Measurements from ENCODE around the gene IFNE. TPM values are rescaled to one million over a fixed set of nuclear protein-coding genes. Genes with fewer than 3 reads are reported as not detected.

IFNE gene
- total RNA-seq, 1 experiment from 2014 or later, result 3.5 TPM

- Histone ChIP-seq H3K4me2 (no peak overlapping the region), H3F3A (ENCODE audit: insufficient read depth, low read depth) (no peaks in the 10 kb centered on the region), H4K20me1 (ENCODE audit: insufficient read depth) (no peaks in the 10 kb centered on the region), H3K4me1 (replicated peaks; ENCODE audit: insufficient read depth) (no peaks in the 10 kb centered on the region), H3K27ac (no peak overlapping the region), H3K9me2 (ENCODE audit: insufficient read depth) (no peaks in the 10 kb centered on the region), H3K79me2 (ENCODE audit: low read depth) (no peaks in the 10 kb centered on the region), H3K36me3 (ENCODE audit: low read depth) (no peaks in the 10 kb centered on the region), H3K27me3 (ENCODE audit: insufficient read depth, low read depth) (no peaks in the 10 kb centered on the region), H3K9me3 (ENCODE audit: insufficient read depth, low read depth) (no peaks in the 10 kb centered on the region), H2AFZ (no peak overlapping the region), H3K4me3 (no peak overlapping the region)
- ChIA-PET POLR2A (ENCODE audit: unreplicated experiment) (interaction anchor here (0.9 kb wide), 1 partner anchor 140 kb away, joined by 6 read pairs; no protein-coding TSS in a partner anchor), CTCF (interaction anchor here (0.6 to 1.1 kb wide), 4 partner anchors 32 to 354 kb away, joined by 3 to 4 read pairs (median 3); no protein-coding TSS in a partner anchor)
- intact Hi-C loops (cut with micrococcal nuclease; ENCODE audit: unreplicated experiment), result loop anchor here (1.0 kb wide), 1 partner anchor 355 kb away; no protein-coding TSS in a partner anchor
- BruUV-seq (replicated peaks), result no TSS peak
- DNase-seq, result peak in 1 of 2 experiments; percentile 26
- TF ChIP-seq CTCF (conservative IDR thresholded peaks at IDR 0.05) (peak; percentile 66), EZH2 (IDR thresholded peaks at IDR 0.05; ENCODE audit: low read depth) (no peak)
Measured at GRCh38 chr9:21434202-21435014, 47.7 kb downstream of the IFNE start.

GRCh38 chr9:21432672-21433425, 49.3 kb downstream of the IFNE start:
- H3K4me2 ChIP-seq, result no peak overlapping the region
- BruUV-seq (replicated peaks), result no TSS peak
- H3K36me3 ChIP-seq (ENCODE audit: low read depth), result no peaks in the 10 kb centered on the region
- intact Hi-C loops (cut with micrococcal nuclease; ENCODE audit: unreplicated experiment), result no loop called here
- CTCF ChIA-PET, result interaction anchor here (0.6 kb wide), 1 partner anchor 129 kb away, joined by 5 read pairs; no protein-coding TSS in a partner anchor
- H3K9me3 ChIP-seq (ENCODE audit: insufficient read depth, low read depth), result no peaks in the 10 kb centered on the region
- no peak overlapping the region for H2AFZ ChIP-seq
- no peaks in the 10 kb centered on the region for H3K79me2 ChIP-seq (ENCODE audit: low read depth)
- H3K27ac ChIP-seq, result no peak overlapping the region
- no peak for DNase-seq
- no peaks in the 10 kb centered on the region for H3F3A ChIP-seq (ENCODE audit: insufficient read depth, low read depth)
- H3K27me3 ChIP-seq (ENCODE audit: insufficient read depth, low read depth), result no peaks in the 10 kb centered on the region
- POLR2A ChIA-PET (ENCODE audit: unreplicated experiment), result no interaction called here
- no peak overlapping the region for H3K4me3 ChIP-seq
- H3K9me2 ChIP-seq (ENCODE audit: insufficient read depth), result no peaks in the 10 kb centered on the region
- H4K20me1 ChIP-seq (ENCODE audit: insufficient read depth), result no peaks in the 10 kb centered on the region
- TF ChIP-seq EZH2 (IDR thresholded peaks at IDR 0.05; ENCODE audit: low read depth) (no peak), CTCF (conservative IDR thresholded peaks at IDR 0.05) (no peak)
- no peaks in the 10 kb centered on the region for H3K4me1 ChIP-seq (replicated peaks; ENCODE audit: insufficient read depth)

Small RNAs within 50 kb of the gene (microRNA-seq; reads per million reads assigned to microRNA genes)
- 6,327 reads per million, percentile 89 among the genes with 10 or more reads in this experiment for gene MIR31 (ENCODE audit: borderline number of aligned reads, borderline replicate concordance)

Other genes starting within 250 kb of the IFNE start
- not detected in 2 replicates for gene IFNA14, start 242.3 kb downstream of the IFNE start, total RNA-seq (2021)
- gene IFNA5, start 177.0 kb downstream of the IFNE start, total RNA-seq (2021), result not detected in 2 replicates
- gene KLHL9, start 146.9 kb downstream of the IFNE start, total RNA-seq (2021), result 9.1 and 10.5 TPM in 2 replicates
- gene IFNA6, start 131.4 kb downstream of the IFNE start, total RNA-seq (2021), result not detected in 2 replicates
- gene IFNA13, start 114.3 kb downstream of the IFNE start, total RNA-seq (2021), result not detected in 2 replicates
- gene IFNA2, start 96.9 kb downstream of the IFNE start, total RNA-seq (2021), result not detected in 2 replicates
- not detected in 2 replicates for gene IFNA8, start 73.2 kb downstream of the IFNE start, total RNA-seq (2021)
- gene IFNA1, start 41.9 kb downstream of the IFNE start, total RNA-seq (2021), result not detected in 2 replicates

Measured in PC-9 (cell line).